ENCODE results near the gene GTSF1L.

The GTSF1L gene

GRCh38 chr20:43702502-43702901 lies 24.3 kb downstream of the GTSF1L start:
- no peaks in the 10 kb centered on the region for H3K4me1 ChIP-seq (ENCODE audit: low read length)

GRCh38 chr20:43700627-43701026 lies 26.2 kb downstream of the GTSF1L start:
- Histone ChIP-seq H2AFZ (ENCODE audit: low read length) (no peak overlapping the region), H3K36me3 (replicated peaks; ENCODE audit: insufficient read depth, low read length) (peaks cover 17% of the 10 kb centered on the region)
- TF ChIP-seq CTCF (IDR thresholded peaks at IDR 0.05; ENCODE audit: low read length) (no peak), EZH2phosphoT487 (IDR thresholded peaks at IDR 0.05; ENCODE audit: low read length) (no peak), EZH2 (optimal IDR thresholded peaks at IDR 0.05; ENCODE audit: low read depth, low read length) (no peak)

More at GRCh38 chr20:43702502-43702901, 24.3 kb downstream of the GTSF1L start:
- no peaks in the 10 kb centered on the region for H4K20me1 ChIP-seq (ENCODE audit: insufficient read depth, low read length)
- no peaks in the 10 kb centered on the region for H3K9me2 ChIP-seq (replicated peaks; ENCODE audit: insufficient read depth, low read length)
- H3K36me3 ChIP-seq (replicated peaks; ENCODE audit: insufficient read depth, low read length), result peaks cover 17% of the 10 kb centered on the region
- H3K4me2 ChIP-seq (ENCODE audit: low read depth, low read length), result no peak overlapping the region
- no peaks in the 10 kb centered on the region for H3K27me3 ChIP-seq (replicated peaks; ENCODE audit: insufficient read depth, low read length)
- H2AFZ ChIP-seq (ENCODE audit: low read length), result no peak overlapping the region
- DNase-seq, result no peak
- H3K27ac ChIP-seq (ENCODE audit: low read length), result no peak overlapping the region
- no peaks in the 10 kb centered on the region for H3F3A ChIP-seq (ENCODE audit: insufficient read depth, low read length)
- H3K9me3 ChIP-seq (replicated peaks; ENCODE audit: insufficient read depth, low read length), result no peaks in the 10 kb centered on the region
- H3K79me2 ChIP-seq (ENCODE audit: low read length), result peaks cover 33% of the 10 kb centered on the region
- H3K4me3 ChIP-seq (ENCODE audit: low read length), result no peak overlapping the region
- no peak overlapping the region for H3K9ac ChIP-seq (ENCODE audit: low read length)
- TF ChIP-seq EZH2phosphoT487 (IDR thresholded peaks at IDR 0.05; ENCODE audit: low read length) (no peak), CTCF (IDR thresholded peaks at IDR 0.05; ENCODE audit: low read length) (no peak), EZH2 (optimal IDR thresholded peaks at IDR 0.05; ENCODE audit: low read depth, low read length) (no peak)

GRCh38 chr20:43699941-43700565 lies 26.7 kb downstream of the GTSF1L start:
- no peak overlapping the region for H3K4me3 ChIP-seq (ENCODE audit: low read length)
- peaks cover 17% of the 10 kb centered on the region for H3K36me3 ChIP-seq (replicated peaks; ENCODE audit: insufficient read depth, low read length)
- TF ChIP-seq EZH2 (optimal IDR thresholded peaks at IDR 0.05; ENCODE audit: low read depth, low read length) (no peak), CTCF (IDR thresholded peaks at IDR 0.05; ENCODE audit: low read length) (no peak), EZH2phosphoT487 (IDR thresholded peaks at IDR 0.05; ENCODE audit: low read length) (no peak)

More at GRCh38 chr20:43700627-43701026, 26.2 kb downstream of the GTSF1L start:
- DNase-seq, result no peak
- Histone ChIP-seq H3F3A (ENCODE audit: insufficient read depth, low read length) (no peaks in the 10 kb centered on the region), H3K4me2 (ENCODE audit: low read depth, low read length) (no peak overlapping the region), H3K79me2 (ENCODE audit: low read length) (peaks cover 40% of the 10 kb centered on the region), H3K27me3 (replicated peaks; ENCODE audit: insufficient read depth, low read length) (no peaks in the 10 kb centered on the region), H3K4me1 (ENCODE audit: low read length) (no peaks in the 10 kb centered on the region), H3K9me3 (replicated peaks; ENCODE audit: insufficient read depth, low read length) (no peaks in the 10 kb centered on the region), H3K9me2 (replicated peaks; ENCODE audit: insufficient read depth, low read length) (no peaks in the 10 kb centered on the region), H3K27ac (ENCODE audit: low read length) (no peak overlapping the region), H4K20me1 (ENCODE audit: insufficient read depth, low read length) (no peaks in the 10 kb centered on the region), H3K9ac (ENCODE audit: low read length) (no peak overlapping the region), H3K4me3 (ENCODE audit: low read length) (no peak overlapping the region)

More at GRCh38 chr20:43699941-43700565, 26.7 kb downstream of the GTSF1L start:
- no peak for DNase-seq
- Histone ChIP-seq H3K9me3 (replicated peaks; ENCODE audit: insufficient read depth, low read length) (no peaks in the 10 kb centered on the region), H3K79me2 (ENCODE audit: low read length) (peaks cover 40% of the 10 kb centered on the region), H3K4me1 (ENCODE audit: low read length) (no peaks in the 10 kb centered on the region), H3K27ac (ENCODE audit: low read length) (no peak overlapping the region), H3F3A (ENCODE audit: insufficient read depth, low read length) (no peaks in the 10 kb centered on the region), H4K20me1 (ENCODE audit: insufficient read depth, low read length) (no peaks in the 10 kb centered on the region), H3K27me3 (replicated peaks; ENCODE audit: insufficient read depth, low read length) (no peaks in the 10 kb centered on the region), H2AFZ (ENCODE audit: low read length) (no peak overlapping the region), H3K4me2 (ENCODE audit: low read depth, low read length) (no peak overlapping the region), H3K9me2 (replicated peaks; ENCODE audit: insufficient read depth, low read length) (no peaks in the 10 kb centered on the region), H3K9ac (ENCODE audit: low read length) (no peak overlapping the region)

Measured in MM.1S (cell line).